Choroid plexus epithelial cell (primary cell): ENCODE data around the gene WFS1.

Experiments
- DNase-seq: peaks from one replicate; pipeline ENCODE4 v3.0.0-alpha.2; 2010; ENCODE audit warnings: low read depth
- H3K4me3 ChIP-seq: 2 replicates; pipeline ENCODE4 v1.5.1; 2011; ENCODE audit warnings: low read depth, mild to moderate bottlenecking, control low read depth, low read length, moderate library complexity
- TF ChIP-seq, protein P1 (sequence below): conservative IDR thresholded peaks from 2 replicates; pipeline ENCODE4 v1.5.1; 2011; ENCODE audit warnings: low read depth, mild to moderate bottlenecking, control low read depth, inconsistent platforms, low read length, moderate library complexity

The WFS1 gene

DNA sequence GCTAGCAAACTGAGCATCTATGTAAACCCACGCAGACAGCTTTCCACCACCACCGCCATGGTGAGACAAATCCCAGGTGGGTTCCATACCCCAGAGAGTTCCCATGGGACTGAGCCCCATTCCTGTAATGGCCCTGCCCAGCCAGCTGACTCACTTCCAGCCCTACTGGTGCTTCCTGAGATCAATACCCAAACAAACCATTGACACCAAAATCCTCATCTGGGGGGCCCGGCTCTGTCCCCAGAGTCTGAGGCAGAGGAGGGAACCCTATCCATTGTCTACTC is 39.2 kb upstream of the WFS1 start:
- TF ChIP-seq, protein P1, sequence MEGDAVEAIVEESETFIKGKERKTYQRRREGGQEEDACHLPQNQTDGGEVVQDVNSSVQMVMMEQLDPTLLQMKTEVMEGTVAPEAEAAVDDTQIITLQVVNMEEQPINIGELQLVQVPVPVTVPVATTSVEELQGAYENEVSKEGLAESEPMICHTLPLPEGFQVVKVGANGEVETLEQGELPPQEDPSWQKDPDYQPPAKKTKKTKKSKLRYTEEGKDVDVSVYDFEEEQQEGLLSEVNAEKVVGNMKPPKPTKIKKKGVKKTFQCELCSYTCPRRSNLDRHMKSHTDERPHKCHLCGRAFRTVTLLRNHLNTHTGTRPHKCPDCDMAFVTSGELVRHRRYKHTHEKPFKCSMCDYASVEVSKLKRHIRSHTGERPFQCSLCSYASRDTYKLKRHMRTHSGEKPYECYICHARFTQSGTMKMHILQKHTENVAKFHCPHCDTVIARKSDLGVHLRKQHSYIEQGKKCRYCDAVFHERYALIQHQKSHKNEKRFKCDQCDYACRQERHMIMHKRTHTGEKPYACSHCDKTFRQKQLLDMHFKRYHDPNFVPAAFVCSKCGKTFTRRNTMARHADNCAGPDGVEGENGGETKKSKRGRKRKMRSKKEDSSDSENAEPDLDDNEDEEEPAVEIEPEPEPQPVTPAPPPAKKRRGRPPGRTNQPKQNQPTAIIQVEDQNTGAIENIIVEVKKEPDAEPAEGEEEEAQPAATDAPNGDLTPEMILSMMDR = no peak
- H3K4me3 ChIP-seq = no peak overlapping the region
- no peak for DNase-seq

DNA sequence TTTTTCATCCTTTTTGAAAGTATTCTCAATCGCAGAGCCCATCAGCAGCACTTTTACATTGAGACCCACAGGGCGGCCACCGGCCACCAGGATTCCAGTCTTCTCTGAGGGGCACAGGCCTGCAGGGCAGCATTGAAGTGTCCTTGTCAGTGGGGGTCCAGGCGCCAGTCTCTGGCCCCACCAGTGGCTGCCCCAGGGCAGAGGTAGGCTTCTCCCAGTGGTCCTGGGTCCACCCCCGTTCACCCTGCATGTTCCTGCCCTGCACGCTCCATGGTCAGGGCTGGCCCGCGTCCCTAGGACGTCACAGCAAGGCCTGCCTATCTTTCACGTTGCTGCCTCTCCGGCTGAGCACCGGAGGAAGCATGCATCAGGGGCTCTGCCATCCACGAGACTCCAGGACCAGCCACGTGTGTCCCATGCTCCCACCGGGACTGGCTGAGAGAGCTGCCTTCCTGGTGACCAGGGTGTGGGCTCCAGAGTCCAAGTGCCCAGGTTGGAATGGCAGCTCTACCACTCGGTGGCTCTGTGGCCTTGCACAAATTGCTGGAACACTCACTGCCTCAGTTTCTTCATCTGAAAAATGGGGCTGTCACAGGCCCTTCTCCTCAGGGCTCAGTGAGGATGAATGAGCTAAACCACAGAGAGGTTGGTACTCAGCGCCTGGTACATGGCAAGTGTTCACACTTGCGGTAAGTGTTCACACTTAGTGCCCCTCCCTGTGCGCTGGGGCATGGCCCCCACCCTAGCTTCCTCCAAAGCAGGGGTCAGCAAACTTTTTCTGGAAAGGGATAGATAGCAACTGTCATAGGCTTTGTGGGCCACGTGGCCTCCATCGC is 38.6 kb upstream of the WFS1 start:
- DNase-seq = no peak
- H3K4me3 ChIP-seq = no peak overlapping the region
- TF ChIP-seq, protein P1 = no peak

DNA sequence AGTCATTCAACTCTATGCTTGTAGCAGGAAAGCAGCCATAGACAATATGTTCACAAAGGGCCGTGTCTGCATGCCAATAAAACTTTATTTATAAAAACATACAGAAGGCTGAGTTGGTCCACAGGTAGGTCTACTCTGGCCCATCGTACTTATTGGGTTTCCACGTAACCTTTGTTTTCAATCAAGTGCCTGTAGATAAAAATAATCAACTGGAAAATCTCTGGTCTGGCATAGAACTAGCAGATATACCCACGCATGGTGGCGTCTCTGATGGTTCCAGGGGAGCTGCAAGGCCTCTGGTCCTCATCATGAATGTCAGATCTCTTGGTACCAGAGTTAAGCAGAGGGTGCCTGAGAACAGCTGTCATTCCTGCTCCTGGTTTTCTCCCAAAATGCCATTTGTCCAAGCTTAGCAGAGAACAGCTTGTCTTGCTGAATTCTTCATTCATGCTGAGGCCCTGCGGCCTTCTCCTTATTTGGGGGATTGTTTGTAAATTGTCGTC is 37.9 kb upstream of the WFS1 start:
- H3K4me3 ChIP-seq = no peak overlapping the region
- DNase-seq = no peak
- TF ChIP-seq, protein P1 = no peak

DNA sequence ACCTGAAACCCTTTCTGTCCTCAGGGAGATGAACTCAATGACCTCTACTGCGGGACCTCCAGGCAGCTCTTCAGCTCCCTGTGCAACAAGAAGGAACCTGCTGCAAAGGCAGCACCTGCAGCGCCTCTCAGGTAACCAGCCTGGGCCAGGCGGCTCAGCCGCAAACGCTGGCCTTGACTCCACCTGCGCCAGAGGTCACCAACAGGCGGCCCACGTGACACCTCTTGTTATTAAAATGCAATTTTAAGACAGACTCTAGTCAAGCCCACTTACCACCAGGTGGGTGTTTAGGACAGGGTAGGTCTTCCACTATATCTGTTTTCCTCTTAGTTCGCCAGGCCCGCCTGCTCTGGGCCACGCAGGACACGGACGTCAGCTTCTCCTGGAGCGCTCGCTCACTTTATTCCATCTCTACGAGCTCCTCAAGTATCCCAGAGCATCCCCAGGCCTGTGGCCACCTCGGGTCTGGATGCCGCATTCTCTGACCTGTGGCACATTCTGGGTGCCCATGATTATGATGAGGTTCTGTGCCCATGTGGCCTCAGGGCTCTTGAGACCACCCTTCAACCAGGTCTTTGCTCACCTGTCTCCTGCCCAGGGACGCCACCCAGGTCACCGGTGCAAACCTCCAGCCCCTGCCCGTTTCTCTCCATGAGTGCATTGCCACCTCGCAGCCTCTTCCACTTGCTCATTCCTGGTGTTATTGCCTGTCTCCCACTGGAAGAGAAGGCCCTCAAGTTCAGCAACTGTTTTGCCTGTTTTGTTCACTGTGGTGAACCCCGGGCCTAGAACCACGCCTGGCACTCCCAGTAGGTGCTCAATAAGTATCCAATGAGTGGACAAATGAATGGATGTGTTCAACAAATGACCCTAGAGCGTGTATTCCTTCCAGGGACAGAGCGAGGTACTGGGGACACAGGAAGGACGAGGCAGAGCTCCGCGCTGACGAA is 36.5 kb upstream of the WFS1 start:
- TF ChIP-seq, protein P1 = no peak
- H3K4me3 ChIP-seq = no peak overlapping the region
- DNase-seq = no peak

DNA sequence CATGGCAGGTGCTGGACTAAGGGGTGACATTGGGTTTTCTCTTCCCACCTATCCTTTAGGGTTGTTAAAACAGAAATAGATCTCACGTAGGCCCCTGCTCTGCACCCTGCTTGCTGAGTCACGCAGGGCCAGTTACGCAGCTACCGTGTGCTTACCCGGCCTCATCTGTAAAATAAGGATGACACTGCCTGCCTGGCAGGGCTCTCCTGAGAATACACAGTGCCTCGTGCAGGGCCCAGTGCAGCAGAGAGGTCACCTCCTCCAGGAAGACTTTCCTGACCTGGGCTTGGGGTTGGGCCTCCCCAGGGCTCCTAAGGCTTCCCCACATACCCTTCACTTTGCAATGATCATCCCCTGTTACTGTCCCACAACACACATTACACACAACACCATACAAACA is 35.7 kb upstream of the WFS1 start:
- H3K4me3 ChIP-seq = no peak overlapping the region
- no peak for DNase-seq
- TF ChIP-seq, protein P1 = no peak

DNA sequence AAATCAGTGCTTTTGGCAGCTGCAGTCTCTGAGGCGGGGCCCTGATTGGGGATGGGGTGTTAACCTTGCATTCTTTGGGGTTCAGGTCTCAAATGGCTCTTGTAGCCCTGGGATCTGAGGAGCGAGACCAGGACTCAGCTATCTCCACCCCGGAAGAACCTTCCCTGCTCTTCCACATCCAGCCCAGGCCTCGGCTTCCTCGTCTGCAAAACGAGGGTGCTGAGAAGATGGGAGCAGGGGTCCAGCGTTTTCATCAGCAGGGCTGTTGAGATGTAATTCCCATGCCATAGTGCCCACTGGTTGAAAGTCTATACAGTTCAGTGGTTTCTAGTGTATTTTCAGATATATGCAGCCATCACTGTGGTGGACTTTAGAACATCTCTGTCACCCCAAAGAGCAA is 34.6 kb upstream of the WFS1 start:
- no peak overlapping the region for H3K4me3 ChIP-seq
- DNase-seq = no peak
- TF ChIP-seq, protein P1 = no peak
